Right cardiac atrium (tissue), 5 donors: ENCODE data around the gene RETREG1. TPM values are rescaled to one million over a fixed set of nuclear protein-coding genes. Genes with fewer than 3 reads are reported as not detected.

ENCODE experiments used
- ATAC-seq, 2 donors: fragments of 200-7000 bp; cut with Tn5 transposase; one replicate each; pipeline versions ENCODE4 v1.8.0 to v1.9.1; 2020; ENCODE audit warnings: moderate library complexity in 2 of 2, mild to moderate bottlenecking in 1 of 2
- DNase-seq, 3 donors: peaks; one replicate each; pipeline ENCODE4 v3.0.0-alpha.2; 2020
- H3K27ac ChIP-seq: one replicate; pipeline ENCODE4 v1.5.1; 2013; ENCODE audit warnings: mild to moderate bottlenecking, low read length, control low read depth, moderate library complexity
- H3K27me3 ChIP-seq: one replicate; pipeline ENCODE4 v1.6.1; 2013; ENCODE audit not compliant: control insufficient read depth, insufficient read depth
- H3K4me1 ChIP-seq: one replicate; pipeline ENCODE4 v1.6.1; 2013; ENCODE audit warnings: low read length; ENCODE audit not compliant: control insufficient read depth, insufficient read depth
- H3K4me3 ChIP-seq: one replicate; pipeline ENCODE4 v1.5.1; 2013; ENCODE audit warnings: low read length, control low read depth
- H3K9me3 ChIP-seq: one replicate; pipeline ENCODE4 v1.6.1; 2013; ENCODE audit warnings: low read length; ENCODE audit not compliant: control insufficient read depth
- WGBS: extraction: QIAGEN DNeasy Blood & Tissue Kit; methylation state at CpG from one replicate; pipeline ENCODE4 v1.1.7; 2013; 5-methylcytosine and 5-hydroxymethylcytosine counted together
- intact Hi-C, 4 donors: fragments of 100-400 bp; cut with DNase I; formaldehyde crosslinking; loops; one replicate each; pipeline versions ENCODE4 v1.11.0 to v1.14.0; 2022 to 2023
- polyA plus RNA-seq: library from polyadenylated mRNA; stranded (reverse); fragments of 200-250 nt; gene quantifications from one replicate; pipeline ENCODE4 v1.2.3, GENCODE V29; 2013
- total RNA-seq, 4 donors: library from RNA; stranded (reverse); fragmentation: NEBNext Ultra II Directional; extraction: Animal tissue kit (Norgen Biotek cat#: 25700); gene quantifications; one replicate each; pipeline ENCODE4 v1.2.1, GENCODE V29; 2021
- donor health status: healthy with polysubstance abuse.
- donor health status: DM: no; HTN: yes; CAD: no.
- donor health status: DM: no; HTN: no; CAD: no.
- donor health status: DM: no; HTN: yes; CAD: no; lungs with severe emphysema.
- donor health status: DM: yes; HTN: yes; CAD: no.

The RETREG1 gene
- total and polyA plus RNA-seq, 5 donors, result 114 to 209 (median 148) TPM

- ATAC-seq (peak; percentile 18 to 27), DNase-seq (no peak)
- no peaks in the 10 kb centered on the region for H3K27me3 ChIP-seq
- intact Hi-C loops, result no loop called here
- peak overlapping the region; percentile 56 for H3K27ac ChIP-seq
- H3K4me1 ChIP-seq, result peaks cover 8% of the 10 kb centered on the region
- WGBS, result 69% methylated on average over 10 of the region's 10 CpGs
- H3K4me3 ChIP-seq, result no peak overlapping the region
- no peaks in the 10 kb centered on the region for H3K9me3 ChIP-seq
Measured at GRCh38 chr5:16597946-16598694, 18.7 kb downstream of the RETREG1 start.

GRCh38 chr5:16596581-16596940 lies 20.2 kb downstream of the RETREG1 start:
- Histone ChIP-seq H3K4me3 (no peak overlapping the region), H3K4me1 (peaks cover 8% of the 10 kb centered on the region), H3K27ac (peak overlapping the region; percentile 53), H3K9me3 (no peaks in the 10 kb centered on the region), H3K27me3 (no peaks in the 10 kb centered on the region)
- 68% methylated on average over 5 of the region's 5 CpGs for whole genome bisulfite sequencing
- ATAC-seq (no peak), DNase-seq (no peak)
- intact Hi-C loops, result no loop called here

GRCh38 chr5:16595881-16596580 lies 20.8 kb downstream of the RETREG1 start:
- no peak for DNase-seq
- Histone ChIP-seq H3K9me3 (no peaks in the 10 kb centered on the region), H3K4me3 (no peak overlapping the region), H3K27ac (peak overlapping the region; percentile 53), H3K4me1 (peaks cover 8% of the 10 kb centered on the region), H3K27me3 (no peaks in the 10 kb centered on the region)
- intact Hi-C loops, result no loop called here
- 71% methylated on average over 6 of the region's 6 CpGs for WGBS
- ATAC-seq, result no peak

- Histone ChIP-seq H3K27me3 (no peaks in the 10 kb centered on the region), H3K27ac (peak overlapping the region; percentile 61), H3K4me1 (peaks cover 8% of the 10 kb centered on the region), H3K9me3 (no peaks in the 10 kb centered on the region), H3K4me3 (no peak overlapping the region)
- DNase-seq (no peak), ATAC-seq (no peak)
- intact Hi-C loops, result no loop called here
- WGBS, result 86% methylated on average over 3 of the region's 3 CpGs
Measured at GRCh38 chr5:16593628-16594027, 23.2 kb downstream of the RETREG1 start.

GRCh38 chr5:16593013-16593412 lies 23.8 kb downstream of the RETREG1 start:
- ATAC-seq, result peak in 1 of 2 donors; percentile 62
- intact Hi-C loops, result no loop called here
- Histone ChIP-seq H3K4me3 (no peak overlapping the region), H3K9me3 (no peaks in the 10 kb centered on the region), H3K4me1 (peaks cover 6% of the 10 kb centered on the region), H3K27me3 (no peaks in the 10 kb centered on the region), H3K27ac (no peak overlapping the region)
- 68% methylated on average over 4 of the region's 4 CpGs for WGBS
- no peak for DNase-seq

- no peak overlapping the region for H3K27ac ChIP-seq
- intact Hi-C loops, result no loop called here
- DNase-seq, result no peak
- no peaks in the 10 kb centered on the region for H3K27me3 ChIP-seq
- no peak for ATAC-seq
- no peaks in the 10 kb centered on the region for H3K9me3 ChIP-seq
- no peaks in the 10 kb centered on the region for H3K4me1 ChIP-seq
- WGBS, result 79% methylated on average over 4 of the region's 4 CpGs
- H3K4me3 ChIP-seq, result no peak overlapping the region
Measured at GRCh38 chr5:16592255-16592654, 24.5 kb downstream of the RETREG1 start.

- H3K4me1 ChIP-seq, result no peaks in the 10 kb centered on the region
- intact Hi-C loops, result no loop called here
- no peak overlapping the region for H3K4me3 ChIP-seq
- no peaks in the 10 kb centered on the region for H3K9me3 ChIP-seq
- 93% methylated on average over 3 of the region's 3 CpGs for WGBS
- no peak for ATAC-seq
- DNase-seq, result no peak
- no peaks in the 10 kb centered on the region for H3K27me3 ChIP-seq
- no peak overlapping the region for H3K27ac ChIP-seq
Measured at GRCh38 chr5:16590685-16591084, 26.1 kb downstream of the RETREG1 start.

GRCh38 chr5:16589658-16590057 lies 27.1 kb downstream of the RETREG1 start:
- Histone ChIP-seq H3K27ac (no peak overlapping the region), H3K9me3 (no peaks in the 10 kb centered on the region), H3K4me1 (peaks cover 3% of the 10 kb centered on the region), H3K4me3 (no peak overlapping the region), H3K27me3 (no peaks in the 10 kb centered on the region)
- DNase-seq, result no peak
- 95% methylated on average over 3 of the region's 3 CpGs for WGBS
- intact Hi-C loops, result no loop called here
- ATAC-seq, result no peak

- ATAC-seq (peak; percentile 12 to 38), DNase-seq (no peak)
- 55% methylated on average over 10 of the region's 10 CpGs for WGBS
- Histone ChIP-seq H3K27me3 (no peaks in the 10 kb centered on the region), H3K4me3 (no peak overlapping the region), H3K4me1 (peaks cover 3% of the 10 kb centered on the region), H3K9me3 (no peaks in the 10 kb centered on the region), H3K27ac (peak overlapping the region; percentile 28)
- intact Hi-C loops, result no loop called here
Measured at GRCh38 chr5:16588434-16589214, 28.2 kb downstream of the RETREG1 start.

- H3K4me3 ChIP-seq, result no peak overlapping the region
- intact Hi-C loops, result no loop called here
- DNase-seq (no peak), ATAC-seq (no peak)
- H3K4me1 ChIP-seq, result peaks cover 3% of the 10 kb centered on the region
- no peaks in the 10 kb centered on the region for H3K27me3 ChIP-seq
- WGBS, result 79% methylated on average over 3 of the region's 3 CpGs
- no peak overlapping the region for H3K27ac ChIP-seq
- peaks cover 2% of the 10 kb centered on the region for H3K9me3 ChIP-seq
Measured at GRCh38 chr5:16586556-16586955, 30.2 kb downstream of the RETREG1 start.
